Putamen (tissue), 1 donor: ENCODE measurements around the gene RAB28.
A peak's percentile ranks its signal among the peaks of the same experiment; 100 is the strongest.

Experiments
- DNase-seq: peaks from one replicate; pipeline ENCODE4 v3.0.0-alpha.2; 2016; ENCODE audit warnings: low spot score

Gene RAB28

GRCh38 chr4:13509442-13509841 lies 25.3 kb upstream of the RAB28 start:
- DNase-seq, result no peak

GRCh38 chr4:13504374-13504773 lies 20.2 kb upstream of the RAB28 start:
- no peak for DNase-seq

- DNase-seq, result no peak
These were observed 14.3 kb upstream of the RAB28 start for GRCh38 chr4:13498469-13498868.

- DNase-seq, result no peak
These were observed 12.5 kb upstream of the RAB28 start for GRCh38 chr4:13496605-13497004.

- DNase-seq, result no peak
These were observed 11.6 kb upstream of the RAB28 start for GRCh38 chr4:13495753-13496152.

- DNase-seq, result no peak
These were observed 9.7 kb upstream of the RAB28 start for GRCh38 chr4:13493793-13494192.

GRCh38 chr4:13492747-13493146 lies 8.6 kb upstream of the RAB28 start:
- no peak for DNase-seq

- DNase-seq, result peak; percentile 24
These were observed 645 bp upstream of the RAB28 start for GRCh38 chr4:13484749-13485221.

GRCh38 chr4:13483768-13484121 lies 395 bp downstream of the RAB28 start:
- peak; percentile 63 for DNase-seq

GRCh38 chr4:13483136-13483767 lies 888 bp downstream of the RAB28 start:
- peak; percentile 3 for DNase-seq

- no peak for DNase-seq
These were observed 2.6 kb downstream of the RAB28 start for GRCh38 chr4:13481569-13481968.

- DNase-seq, result no peak
These were observed 5.4 kb downstream of the RAB28 start for GRCh38 chr4:13478707-13479106.

GRCh38 chr4:13478131-13478530 lies 6.0 kb downstream of the RAB28 start:
- no peak for DNase-seq

GRCh38 chr4:13476915-13477314 lies 7.2 kb downstream of the RAB28 start:
- no peak for DNase-seq

- DNase-seq, result no peak
These were observed 8.0 kb downstream of the RAB28 start for GRCh38 chr4:13476152-13476551.

GRCh38 chr4:13471400-13471799 lies 12.7 kb downstream of the RAB28 start:
- no peak for DNase-seq

- DNase-seq, result no peak
These were observed 13.8 kb downstream of the RAB28 start for GRCh38 chr4:13470379-13470778.

- no peak for DNase-seq
These were observed 19.2 kb downstream of the RAB28 start for GRCh38 chr4:13464973-13465372.

GRCh38 chr4:13464543-13464942 lies 19.6 kb downstream of the RAB28 start:
- DNase-seq, result no peak

- no peak for DNase-seq
These were observed 22.8 kb downstream of the RAB28 start for GRCh38 chr4:13461191-13461905.

- DNase-seq, result no peak
These were observed 28.7 kb downstream of the RAB28 start for GRCh38 chr4:13455411-13455810.

GRCh38 chr4:13454786-13455185 lies 29.4 kb downstream of the RAB28 start:
- DNase-seq, result no peak

- DNase-seq, result no peak
These were observed 31.1 kb downstream of the RAB28 start for GRCh38 chr4:13452927-13453579.
